ENCODE measurements around the gene SFXN3. TPM values are rescaled to one million over a fixed set of nuclear protein-coding genes. Genes with fewer than 3 reads are reported as not detected.
A peak's percentile ranks its signal among the peaks of the same experiment; 100 is the strongest.

SFXN3 gene
- total RNA-seq, 1 experiment from 2014 or later = 35.2 TPM

- Histone ChIP-seq H3K4me3 (peak overlapping the region; percentile 69), H3K27ac (no peak overlapping the region), H4K20me1 (ENCODE audit: insufficient read depth) (no peaks in the 10 kb centered on the region), H2AFZ (peak overlapping the region; percentile 78), H3K9me3 (ENCODE audit: insufficient read depth, low read depth) (no peaks in the 10 kb centered on the region), H3F3A (ENCODE audit: insufficient read depth, low read depth) (peaks cover 3% of the 10 kb centered on the region; the same call in 1 of the 2 replicates), H3K4me1 (replicated peaks; ENCODE audit: insufficient read depth) (peaks cover 4% of the 10 kb centered on the region), H3K27me3 (ENCODE audit: insufficient read depth, low read depth) (no peaks in the 10 kb centered on the region), H3K36me3 (ENCODE audit: low read depth) (no peaks in the 10 kb centered on the region), H3K9me2 (ENCODE audit: insufficient read depth) (no peaks in the 10 kb centered on the region), H3K4me2 (peak overlapping the region; percentile 94), H3K79me2 (ENCODE audit: low read depth) (peaks cover 47% of the 10 kb centered on the region)
- intact Hi-C loops (cut with micrococcal nuclease; ENCODE audit: unreplicated experiment) = no loop called here
- ChIA-PET CTCF (no interaction called here), POLR2A (ENCODE audit: unreplicated experiment) (no interaction called here)
- BruUV-seq (replicated peaks) = TSS peak; percentile 75
- DNase-seq = no peak
- TF ChIP-seq EZH2 (IDR thresholded peaks at IDR 0.05; ENCODE audit: low read depth) = no peak
- TF ChIP-seq, protein P1, sequence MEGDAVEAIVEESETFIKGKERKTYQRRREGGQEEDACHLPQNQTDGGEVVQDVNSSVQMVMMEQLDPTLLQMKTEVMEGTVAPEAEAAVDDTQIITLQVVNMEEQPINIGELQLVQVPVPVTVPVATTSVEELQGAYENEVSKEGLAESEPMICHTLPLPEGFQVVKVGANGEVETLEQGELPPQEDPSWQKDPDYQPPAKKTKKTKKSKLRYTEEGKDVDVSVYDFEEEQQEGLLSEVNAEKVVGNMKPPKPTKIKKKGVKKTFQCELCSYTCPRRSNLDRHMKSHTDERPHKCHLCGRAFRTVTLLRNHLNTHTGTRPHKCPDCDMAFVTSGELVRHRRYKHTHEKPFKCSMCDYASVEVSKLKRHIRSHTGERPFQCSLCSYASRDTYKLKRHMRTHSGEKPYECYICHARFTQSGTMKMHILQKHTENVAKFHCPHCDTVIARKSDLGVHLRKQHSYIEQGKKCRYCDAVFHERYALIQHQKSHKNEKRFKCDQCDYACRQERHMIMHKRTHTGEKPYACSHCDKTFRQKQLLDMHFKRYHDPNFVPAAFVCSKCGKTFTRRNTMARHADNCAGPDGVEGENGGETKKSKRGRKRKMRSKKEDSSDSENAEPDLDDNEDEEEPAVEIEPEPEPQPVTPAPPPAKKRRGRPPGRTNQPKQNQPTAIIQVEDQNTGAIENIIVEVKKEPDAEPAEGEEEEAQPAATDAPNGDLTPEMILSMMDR (conservative IDR thresholded peaks at IDR 0.05) = no peak
Observed at GRCh38 chr10:100986623-100986951, 44.4 kb upstream of the SFXN3 start.

DNA sequence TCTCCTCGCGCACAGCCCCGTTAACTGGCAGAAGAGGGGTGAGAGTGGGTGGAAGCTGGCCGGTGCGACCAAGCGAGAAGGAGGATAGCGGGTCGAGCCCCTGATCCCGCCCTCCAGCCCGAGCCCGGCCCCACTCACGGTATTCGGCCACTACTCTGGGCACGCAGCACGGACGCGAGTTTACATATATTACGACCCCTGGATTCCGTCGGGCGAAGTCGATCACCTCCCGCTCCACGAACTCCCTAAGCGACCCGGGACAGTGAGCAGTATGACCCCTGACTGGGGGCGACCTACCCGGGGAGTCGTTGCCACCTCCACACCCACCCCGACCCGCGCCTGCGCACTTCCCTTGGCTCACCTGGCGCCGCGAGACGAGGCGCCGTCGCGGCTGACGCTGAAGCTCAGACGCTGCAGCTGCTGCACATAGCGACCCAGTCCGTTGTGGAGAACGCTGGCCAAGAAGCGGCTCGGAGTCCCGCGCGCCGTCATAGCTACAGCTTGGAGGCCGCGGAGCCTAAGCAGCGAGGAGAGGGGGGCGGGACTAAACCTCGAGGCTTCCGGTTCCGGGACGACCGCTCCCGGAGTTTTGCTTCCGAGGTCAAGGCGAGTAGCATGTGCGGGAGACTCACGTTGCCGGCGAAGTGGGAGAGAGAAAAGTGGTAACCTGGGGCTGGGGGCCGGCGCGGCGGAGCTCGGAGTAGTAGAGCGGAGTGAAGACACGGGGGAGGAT, 43.9 kb upstream of the SFXN3 start, which contains the start of the genes MRPL43 and TWNK:
Gene MRPL43 (minus strand): TSS at position 546 of the 733 bp plus-strand sequence. CDS start 54 bp downstream, at position 492.
Gene TWNK (plus strand): TSS at position 592 of the 733 bp plus-strand sequence. CDS start 668 bp downstream, outside the sequence.
- TF ChIP-seq, protein P1 (conservative IDR thresholded peaks at IDR 0.05) = no peak
- TF ChIP-seq EZH2 (IDR thresholded peaks at IDR 0.05; ENCODE audit: low read depth) = no peak
- POLR2A ChIA-PET (ENCODE audit: unreplicated experiment) = interaction anchor here (0.6 to 0.7 kb wide), 2 partner anchors 15 to 56 kb away, joined by 3 to 5 read pairs; no protein-coding TSS in a partner anchor
- Histone ChIP-seq H3K79me2 (ENCODE audit: low read depth) (peaks cover 47% of the 10 kb centered on the region), H4K20me1 (ENCODE audit: insufficient read depth) (no peaks in the 10 kb centered on the region), H2AFZ (peak within 1 kb of the TSS; percentile 78), H3K4me3 (peak within 1 kb of the TSS; percentile 69), H3K9me2 (ENCODE audit: insufficient read depth) (no peaks in the 10 kb centered on the region), H3K27me3 (ENCODE audit: insufficient read depth, low read depth) (no peaks in the 10 kb centered on the region), H3K36me3 (ENCODE audit: low read depth) (no peaks in the 10 kb centered on the region), H3K27ac (peak within 1 kb of the TSS; percentile 30), H3K4me1 (replicated peaks; ENCODE audit: insufficient read depth) (peaks cover 4% of the 10 kb centered on the region), H3K4me2 (peak within 1 kb of the TSS; percentile 94), H3K9me3 (ENCODE audit: insufficient read depth, low read depth) (no peaks in the 10 kb centered on the region), H3F3A (ENCODE audit: insufficient read depth, low read depth) (peaks cover 3% of the 10 kb centered on the region; the same call in 1 of the 2 replicates)
- intact Hi-C loops (cut with micrococcal nuclease; ENCODE audit: unreplicated experiment) = no loop called here
- DNase-seq = peak; percentile 59 to 60
- no TSS peak for BruUV-seq (replicated peaks)
- CTCF ChIA-PET = no interaction called here

DNA sequence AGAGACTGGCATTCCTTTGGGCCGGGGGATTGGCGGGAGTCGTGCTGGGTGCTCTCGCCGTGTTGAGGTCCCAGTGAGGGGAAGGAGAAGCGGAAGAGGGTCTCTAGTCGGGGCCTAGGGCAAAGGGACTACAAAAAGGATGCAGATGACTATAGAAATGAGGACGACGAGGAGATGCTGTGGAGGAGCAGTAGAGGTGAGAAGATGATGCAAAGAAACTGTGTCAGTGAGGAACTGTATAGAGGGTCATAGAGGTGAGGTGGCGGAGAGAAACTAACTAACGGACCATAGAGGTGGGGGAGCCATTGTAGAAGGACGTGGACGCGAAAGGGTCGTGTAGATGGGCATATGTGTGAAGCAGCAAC, 43.4 kb upstream of the SFXN3 start:
- no TSS peak for BruUV-seq (replicated peaks)
- ChIA-PET POLR2A (ENCODE audit: unreplicated experiment) (interaction anchor here (0.6 kb wide), 1 partner anchor 15 kb away, joined by 5 read pairs; no protein-coding TSS in a partner anchor), CTCF (no interaction called here)
- no peaks in the 10 kb centered on the region for H3K9me3 ChIP-seq (ENCODE audit: insufficient read depth, low read depth)
- H4K20me1 ChIP-seq (ENCODE audit: insufficient read depth) = no peaks in the 10 kb centered on the region
- TF ChIP-seq, protein P1 (conservative IDR thresholded peaks at IDR 0.05) = no peak
- TF ChIP-seq EZH2 (IDR thresholded peaks at IDR 0.05; ENCODE audit: low read depth) = no peak
- intact Hi-C loops (cut with micrococcal nuclease; ENCODE audit: unreplicated experiment) = no loop called here
- H3F3A ChIP-seq (ENCODE audit: insufficient read depth, low read depth) = peaks cover 3% of the 10 kb centered on the region; the same call in 1 of the 2 replicates
- peak overlapping the region; percentile 78 for H2AFZ ChIP-seq
- H3K27me3 ChIP-seq (ENCODE audit: insufficient read depth, low read depth) = no peaks in the 10 kb centered on the region
- no peak for DNase-seq
- peak overlapping the region; percentile 30 for H3K27ac ChIP-seq
- peak overlapping the region; percentile 94 for H3K4me2 ChIP-seq
- H3K4me3 ChIP-seq = peak overlapping the region; percentile 69
- peaks cover 4% of the 10 kb centered on the region for H3K4me1 ChIP-seq (replicated peaks; ENCODE audit: insufficient read depth)
- no peaks in the 10 kb centered on the region for H3K9me2 ChIP-seq (ENCODE audit: insufficient read depth)
- H3K36me3 ChIP-seq (ENCODE audit: low read depth) = no peaks in the 10 kb centered on the region
- H3K79me2 ChIP-seq (ENCODE audit: low read depth) = peaks cover 47% of the 10 kb centered on the region

Data from PC-9 (cell line).